T-helper 1 cell treated with Interleukin-12 subunit alpha and Interleukin-12 subunit beta and Interleukin-4 antibody, amounts not matched to agents 30 μg/mL and 1 μg/mL, for 36 hours (primary cell): ENCODE results near the gene ZNF709.
"Not testable (repeated sequence)": the region's sequence is repeated elsewhere in the genome, so short reads cannot be mapped to it uniquely, and the experiment has no call there.

Source experiments
- H3K27ac Mint-ChIP-seq: one replicate; pipeline ENCODE4 v1.8.0; 2021; ENCODE audit warnings: mild to moderate bottlenecking, mixed read lengths
- H3K27me3 Mint-ChIP-seq: one replicate; pipeline ENCODE4 v1.8.0; 2021; ENCODE audit warnings: low read depth, mixed read lengths
- H3K36me3 Mint-ChIP-seq: one replicate; pipeline ENCODE4 v1.8.0; 2021; ENCODE audit warnings: low read depth, mixed read lengths
- H3K4me1 Mint-ChIP-seq: one replicate; pipeline ENCODE4 v1.8.0; 2021; ENCODE audit warnings: low read depth, mixed read lengths
- H3K4me3 Mint-ChIP-seq: one replicate; pipeline ENCODE4 v1.8.0; 2021; ENCODE audit warnings: mild to moderate bottlenecking, moderate library complexity, mixed read lengths
- H3K9me3 Mint-ChIP-seq: one replicate; pipeline ENCODE4 v1.8.0; 2021; ENCODE audit warnings: mixed read lengths

The ZNF709 gene

DNA sequence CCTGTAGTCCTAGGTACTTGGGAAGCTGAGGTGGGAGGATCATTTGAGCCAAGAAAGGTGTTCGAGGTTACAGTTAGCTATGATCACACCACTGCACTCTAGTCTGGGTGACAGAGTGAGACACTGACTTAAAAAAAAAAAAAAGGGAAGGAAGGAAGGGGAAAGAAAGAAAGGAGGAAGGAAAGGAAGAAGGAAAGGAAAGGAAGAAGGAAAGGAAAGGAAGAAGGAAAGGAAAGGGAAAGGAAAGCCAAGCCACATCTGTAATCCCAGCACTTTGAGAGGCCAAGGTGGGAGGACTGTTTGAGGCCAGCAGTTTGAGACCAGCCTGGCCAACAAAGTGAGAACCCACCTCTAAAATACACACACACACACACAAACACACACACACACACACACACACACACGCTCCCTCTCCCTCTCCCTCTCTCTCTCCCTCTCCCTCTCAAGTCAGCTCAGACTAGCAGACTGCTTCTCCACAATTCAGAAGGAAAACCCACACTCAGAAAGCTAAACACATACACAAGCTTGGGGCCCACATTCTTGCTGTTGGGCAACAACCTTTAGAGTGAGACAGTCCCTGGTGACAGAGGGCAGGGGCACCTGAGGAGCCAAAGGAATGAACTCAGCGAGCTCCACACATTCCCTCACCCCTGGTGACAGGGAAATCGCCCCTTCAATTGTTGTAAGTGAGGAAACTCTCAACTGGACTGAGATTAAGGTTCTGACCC lies 2.7 kb downstream of the ZNF709 start:
- Mint-ChIP-seq H3K9me3 (peaks cover 15% of the 10 kb centered on the region), H3K4me3 (no peak overlapping the region), H3K36me3 (peaks cover 7% of the 10 kb centered on the region), H3K27me3 (no peaks in the 10 kb centered on the region), H3K4me1 (peaks cover 23% of the 10 kb centered on the region), H3K27ac (no peak overlapping the region)

DNA sequence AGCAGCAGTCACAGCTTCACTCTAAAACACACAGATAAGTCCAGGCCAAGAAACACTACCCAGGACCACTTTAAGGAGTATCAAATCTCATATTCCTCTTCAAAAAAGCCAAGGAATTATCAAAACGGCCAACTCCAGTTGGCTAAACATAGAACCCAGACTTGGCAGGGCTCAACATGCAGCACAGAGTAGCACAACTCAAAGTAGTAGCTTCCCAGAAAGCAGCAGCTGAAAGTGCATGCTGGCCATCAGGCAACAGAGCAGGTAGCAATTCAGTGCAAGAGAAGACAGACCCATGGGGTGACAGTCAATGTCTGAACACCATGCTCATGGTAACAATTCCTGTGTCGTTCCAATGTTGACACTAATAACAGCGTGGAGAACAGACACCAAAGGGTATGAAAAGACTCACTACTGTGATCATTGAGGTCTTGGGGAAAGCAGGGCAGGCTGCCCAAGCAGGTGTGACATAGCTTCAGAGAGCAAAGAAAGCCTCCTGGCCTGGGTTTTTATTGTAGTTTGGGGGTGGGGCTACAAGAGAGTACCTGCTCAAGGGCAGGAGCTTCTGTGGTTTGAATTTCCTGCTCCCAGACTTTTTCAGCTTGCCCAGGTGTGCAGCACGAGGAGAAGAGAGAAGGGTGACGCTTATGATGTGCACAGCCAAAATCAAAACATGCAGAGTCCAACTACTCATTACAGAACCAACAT lies 6.2 kb downstream of the ZNF709 start:
- Mint-ChIP-seq H3K4me3 (no peak overlapping the region), H3K27me3 (no peaks in the 10 kb centered on the region), H3K36me3 (peaks cover 4% of the 10 kb centered on the region), H3K9me3 (peaks cover 31% of the 10 kb centered on the region), H3K27ac (no peak overlapping the region), H3K4me1 (peaks cover 12% of the 10 kb centered on the region)

DNA sequence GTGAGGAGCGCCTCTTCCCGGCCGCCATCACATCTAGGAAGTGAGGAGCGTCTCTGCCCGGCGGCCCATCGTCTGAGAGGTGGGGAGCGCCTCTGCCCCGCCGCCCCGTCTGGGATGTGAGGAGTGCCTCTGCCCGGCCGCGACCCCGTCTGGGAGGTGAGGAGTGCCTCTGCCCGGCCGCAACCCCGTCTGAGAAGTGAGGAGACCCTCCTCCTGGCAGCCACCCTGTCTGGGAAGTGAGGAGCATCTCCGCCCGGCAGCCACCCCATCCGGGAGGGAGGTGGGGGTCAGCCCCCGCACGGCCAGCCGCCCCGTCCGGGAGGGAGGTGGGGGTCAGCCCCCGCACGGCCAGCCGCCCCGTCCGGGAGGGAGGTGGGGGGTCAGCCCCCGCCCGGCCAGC lies 17.0 kb downstream of the ZNF709 start:
- Mint-ChIP-seq H3K9me3 (peaks cover 57% of the 10 kb centered on the region), H3K36me3 (peaks cover 19% of the 10 kb centered on the region)
- not testable (repeated sequence) for H3K4me1 Mint-ChIP-seq, H3K27ac Mint-ChIP-seq, H3K27me3 Mint-ChIP-seq, H3K4me3 Mint-ChIP-seq

DNA sequence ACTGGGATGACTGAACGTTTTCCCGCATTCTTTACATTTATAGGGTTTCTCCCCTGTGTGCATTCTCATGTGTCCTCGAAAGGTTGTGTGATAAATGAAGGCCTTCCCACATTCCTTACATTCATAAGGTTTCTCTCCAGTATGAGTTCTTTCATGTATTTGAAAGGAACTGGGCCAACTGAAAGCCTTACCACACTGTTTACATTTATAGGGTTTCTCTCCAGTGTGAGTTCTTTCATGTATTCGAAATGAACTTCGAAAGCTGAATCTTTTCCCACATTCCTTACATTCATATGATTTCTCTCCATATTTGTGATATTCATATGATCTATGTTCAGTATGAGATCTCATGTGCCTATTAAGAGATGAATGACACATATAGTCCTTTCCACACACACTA lies 19.4 kb downstream of the ZNF709 start:
- no peak overlapping the region for H3K4me3 Mint-ChIP-seq
- H3K4me1 Mint-ChIP-seq, result no peaks in the 10 kb centered on the region
- H3K27me3 Mint-ChIP-seq, result no peaks in the 10 kb centered on the region
- H3K9me3 Mint-ChIP-seq, result peaks cover 63% of the 10 kb centered on the region
- peaks cover 17% of the 10 kb centered on the region for H3K36me3 Mint-ChIP-seq
- H3K27ac Mint-ChIP-seq, result no peak overlapping the region

DNA sequence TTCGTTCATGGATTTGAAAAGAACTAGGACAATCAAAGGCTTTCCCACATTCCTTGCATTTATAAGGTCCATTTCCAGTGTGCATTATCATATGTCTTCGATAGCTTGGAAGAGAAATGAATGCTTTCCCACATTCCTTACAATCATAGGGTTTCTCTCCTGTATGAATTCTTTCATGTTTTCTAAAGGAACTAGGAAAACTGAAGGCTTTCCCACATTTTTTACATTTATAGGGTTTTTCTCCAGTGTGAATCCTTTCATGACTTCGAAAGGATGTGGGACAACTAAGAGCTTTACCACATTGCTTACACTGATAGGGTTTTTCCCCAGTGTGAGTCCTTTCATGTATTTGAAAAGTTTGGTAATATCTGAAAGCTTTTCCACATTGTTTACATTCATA lies 19.8 kb downstream of the ZNF709 start:
- peaks cover 17% of the 10 kb centered on the region for H3K36me3 Mint-ChIP-seq
- H3K9me3 Mint-ChIP-seq, result peaks cover 62% of the 10 kb centered on the region
- H3K4me1 Mint-ChIP-seq, result no peaks in the 10 kb centered on the region
- no peak overlapping the region for H3K27ac Mint-ChIP-seq
- H3K4me3 Mint-ChIP-seq, result no peak overlapping the region
- no peaks in the 10 kb centered on the region for H3K27me3 Mint-ChIP-seq

DNA sequence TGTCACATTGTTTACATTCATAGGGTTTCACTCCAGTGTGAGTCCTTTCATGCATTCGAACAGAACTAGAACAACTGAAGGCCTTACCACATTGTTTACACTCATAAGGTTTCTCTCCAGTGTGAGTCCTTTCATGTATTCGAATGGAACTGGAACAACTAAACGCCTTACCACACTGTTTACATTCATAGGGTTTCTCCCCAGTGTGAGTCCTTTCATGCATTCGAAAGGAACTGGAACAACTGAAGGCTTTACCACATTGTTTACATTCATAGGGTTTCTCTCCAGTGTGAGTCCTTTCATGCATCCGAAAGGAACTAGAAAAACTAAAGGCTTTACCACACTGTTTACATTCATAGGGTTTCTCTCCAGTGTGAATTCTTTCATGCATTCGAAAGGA lies 20.5 kb downstream of the ZNF709 start:
- not testable (repeated sequence) for H3K4me1 Mint-ChIP-seq, H3K4me3 Mint-ChIP-seq, H3K27ac Mint-ChIP-seq, H3K27me3 Mint-ChIP-seq
- Mint-ChIP-seq H3K9me3 (peaks cover 67% of the 10 kb centered on the region), H3K36me3 (peaks cover 17% of the 10 kb centered on the region)

DNA sequence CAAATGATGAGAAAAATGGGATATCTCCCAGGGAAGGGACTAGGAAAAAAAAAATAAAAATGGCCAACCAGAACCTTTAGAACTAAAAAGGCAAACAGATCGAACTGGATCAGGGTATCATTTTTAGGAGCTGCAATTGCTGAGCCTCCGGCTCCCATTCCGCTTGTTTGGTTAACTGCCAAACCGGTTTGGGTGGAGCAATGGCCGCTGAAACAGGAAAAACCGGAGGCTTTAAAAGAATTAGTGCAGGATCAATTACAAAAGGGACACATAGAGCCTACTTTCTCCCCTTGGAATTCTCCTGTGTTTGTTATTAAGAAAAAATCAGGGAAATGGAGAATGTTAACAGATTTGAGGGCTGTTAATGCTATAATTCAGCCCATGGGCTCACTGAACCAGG lies 31.1 kb downstream of the ZNF709 start:
- no peaks in the 10 kb centered on the region for H3K4me1 Mint-ChIP-seq
- H3K4me3 Mint-ChIP-seq, result no peak overlapping the region
- no peak overlapping the region for H3K27ac Mint-ChIP-seq
- H3K9me3 Mint-ChIP-seq, result peaks cover 62% of the 10 kb centered on the region
- H3K36me3 Mint-ChIP-seq, result peaks cover 8% of the 10 kb centered on the region
- no peaks in the 10 kb centered on the region for H3K27me3 Mint-ChIP-seq

DNA sequence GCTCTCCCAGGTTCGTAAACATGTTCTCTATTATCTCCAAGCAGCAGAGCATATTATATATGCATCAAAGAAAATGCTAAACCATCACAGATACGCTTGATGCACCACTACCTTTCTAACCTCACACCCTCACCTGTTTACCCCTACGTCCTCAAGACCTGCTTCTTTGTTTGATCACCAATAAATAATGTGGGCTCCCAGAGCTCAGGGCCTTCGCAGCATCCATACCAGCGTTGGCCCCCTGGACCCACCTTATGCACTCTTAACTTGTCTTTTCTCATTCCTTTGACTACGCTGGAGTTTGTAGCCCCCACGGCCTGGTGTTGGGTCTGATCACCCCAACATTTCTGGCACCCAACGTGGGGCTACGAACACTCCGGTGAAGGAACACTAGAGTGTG lies 33.8 kb downstream of the ZNF709 start:
- peaks cover 10% of the 10 kb centered on the region for H3K36me3 Mint-ChIP-seq
- H3K4me1 Mint-ChIP-seq, result no peaks in the 10 kb centered on the region
- peaks cover 55% of the 10 kb centered on the region for H3K9me3 Mint-ChIP-seq
- H3K4me3 Mint-ChIP-seq, result no peak overlapping the region
- H3K27ac Mint-ChIP-seq, result no peak overlapping the region
- H3K27me3 Mint-ChIP-seq, result no peaks in the 10 kb centered on the region

DNA sequence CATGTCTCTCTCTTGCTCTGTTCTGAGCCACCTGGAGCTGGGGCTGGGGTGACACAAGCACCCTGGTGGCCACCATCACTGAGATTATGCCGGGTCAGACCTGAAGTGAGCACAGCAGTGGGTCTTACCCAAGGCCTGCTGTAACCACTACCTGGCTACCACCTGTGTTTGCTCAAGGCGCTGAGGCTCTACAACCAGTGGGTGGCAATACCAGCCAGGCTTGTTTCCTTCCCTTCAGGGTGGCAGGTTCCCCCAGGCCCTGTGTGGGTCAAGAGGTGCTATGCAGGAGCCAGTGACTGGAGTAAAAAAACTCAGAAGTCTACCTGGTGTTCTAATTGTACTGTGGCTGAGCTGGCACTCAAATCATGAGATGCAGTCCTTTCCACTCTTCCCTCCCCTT lies 35.8 kb downstream of the ZNF709 start:
- H3K27ac Mint-ChIP-seq, result no peak overlapping the region
- H3K27me3 Mint-ChIP-seq, result no peaks in the 10 kb centered on the region
- H3K4me3 Mint-ChIP-seq, result no peak overlapping the region
- H3K36me3 Mint-ChIP-seq, result peaks cover 10% of the 10 kb centered on the region
- H3K4me1 Mint-ChIP-seq, result no peaks in the 10 kb centered on the region
- H3K9me3 Mint-ChIP-seq, result peaks cover 54% of the 10 kb centered on the region

DNA sequence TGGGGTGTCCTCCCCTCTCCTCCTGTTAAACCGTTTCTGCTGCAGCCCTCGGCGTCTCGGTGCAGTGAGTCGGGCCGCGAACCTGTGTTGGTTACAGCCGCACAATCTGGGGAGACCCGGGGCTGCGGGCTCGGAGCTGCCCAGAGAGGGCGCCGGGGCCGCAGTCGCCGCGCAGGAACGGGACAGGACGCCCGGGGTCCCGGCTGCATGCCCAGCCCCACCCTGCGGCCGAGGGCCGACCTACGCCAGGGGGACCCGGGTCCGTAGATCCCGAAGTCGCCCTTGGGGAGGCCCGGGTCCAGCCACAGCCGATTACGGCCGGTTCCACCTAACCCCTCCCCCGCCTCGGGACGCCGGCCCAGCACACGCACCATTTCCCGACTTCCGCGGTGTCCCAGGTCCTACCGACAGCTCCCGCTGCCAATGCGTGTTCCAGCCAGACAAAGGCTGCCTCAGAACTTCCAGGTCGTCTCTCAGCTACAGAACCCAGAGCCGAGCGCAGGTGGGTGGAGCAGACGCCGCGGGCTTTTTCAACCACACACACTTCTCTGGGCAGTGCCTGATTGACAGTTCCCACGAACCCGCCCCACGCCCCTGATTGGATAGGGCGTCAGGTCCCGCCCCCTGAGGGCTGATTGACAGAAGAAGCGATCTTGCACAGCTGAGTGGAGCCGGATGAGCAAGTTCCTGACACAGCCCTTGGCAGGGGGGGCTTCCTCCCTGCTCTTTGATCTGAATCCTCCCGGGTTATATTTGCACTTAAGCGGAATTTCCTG lies 43.9 kb downstream of the ZNF709 start, which contains the start of gene ZNF443:
Gene ZNF443, minus strand, starts transcription at position 481 of the 776 bp plus-strand sequence. Its CDS starts 107 bp downstream, at position 374.
- H3K36me3 Mint-ChIP-seq, result peaks cover 17% of the 10 kb centered on the region
- peak within 1 kb of the TSS; percentile 100 for H3K4me3 Mint-ChIP-seq
- peak within 1 kb of the TSS; percentile 96 for H3K27ac Mint-ChIP-seq
- peaks cover 9% of the 10 kb centered on the region for H3K4me1 Mint-ChIP-seq
- peaks cover 52% of the 10 kb centered on the region for H3K9me3 Mint-ChIP-seq
- H3K27me3 Mint-ChIP-seq, result no peaks in the 10 kb centered on the region

DNA sequence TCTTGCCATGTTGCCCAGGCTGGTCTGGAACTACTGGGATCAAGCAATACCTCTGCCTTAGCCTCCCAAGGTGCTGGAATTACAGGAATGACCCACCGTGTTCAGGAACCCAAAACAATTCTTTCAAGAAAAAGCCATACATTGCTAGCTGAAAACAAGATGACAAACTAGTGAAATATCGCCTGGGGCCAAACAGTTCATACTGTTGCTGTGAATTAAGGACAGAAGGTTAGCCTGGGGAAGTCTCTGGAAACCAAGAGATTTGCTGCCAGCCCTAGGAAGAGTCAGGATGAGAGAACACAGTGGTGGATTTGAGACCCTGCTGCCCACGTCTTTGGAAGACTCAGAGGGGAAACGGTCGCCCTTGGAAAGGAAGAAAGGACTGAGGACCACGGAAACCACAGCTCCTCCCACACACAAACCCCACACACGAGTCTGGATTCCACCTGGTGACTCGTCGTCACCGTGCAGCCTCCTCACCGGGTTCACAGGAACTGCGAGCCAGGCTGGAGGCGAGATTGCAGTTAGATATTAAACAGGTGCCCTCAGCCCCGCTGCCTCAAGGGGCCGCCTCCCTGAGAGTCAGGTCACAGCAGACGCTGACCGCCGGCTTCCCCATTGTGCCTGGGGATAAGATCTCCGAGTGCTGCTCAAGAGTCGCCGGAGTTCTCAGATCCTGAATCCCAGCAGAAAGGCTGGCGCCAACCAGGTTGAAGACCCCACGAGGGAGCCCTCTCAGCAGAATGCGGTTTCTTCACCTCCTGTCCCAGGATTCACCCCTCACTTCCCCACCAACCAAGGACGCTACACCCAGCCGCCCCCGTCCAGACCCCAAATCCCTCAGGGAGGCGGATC lies 44.7 kb downstream of the ZNF709 start:
- Mint-ChIP-seq H3K27ac (peak overlapping the region; percentile 78), H3K4me3 (peak overlapping the region; percentile 85), H3K36me3 (peaks cover 20% of the 10 kb centered on the region), H3K9me3 (peaks cover 56% of the 10 kb centered on the region)
- H3K27me3 Mint-ChIP-seq, H3K4me1 Mint-ChIP-seq: not testable (repeated sequence)

DNA sequence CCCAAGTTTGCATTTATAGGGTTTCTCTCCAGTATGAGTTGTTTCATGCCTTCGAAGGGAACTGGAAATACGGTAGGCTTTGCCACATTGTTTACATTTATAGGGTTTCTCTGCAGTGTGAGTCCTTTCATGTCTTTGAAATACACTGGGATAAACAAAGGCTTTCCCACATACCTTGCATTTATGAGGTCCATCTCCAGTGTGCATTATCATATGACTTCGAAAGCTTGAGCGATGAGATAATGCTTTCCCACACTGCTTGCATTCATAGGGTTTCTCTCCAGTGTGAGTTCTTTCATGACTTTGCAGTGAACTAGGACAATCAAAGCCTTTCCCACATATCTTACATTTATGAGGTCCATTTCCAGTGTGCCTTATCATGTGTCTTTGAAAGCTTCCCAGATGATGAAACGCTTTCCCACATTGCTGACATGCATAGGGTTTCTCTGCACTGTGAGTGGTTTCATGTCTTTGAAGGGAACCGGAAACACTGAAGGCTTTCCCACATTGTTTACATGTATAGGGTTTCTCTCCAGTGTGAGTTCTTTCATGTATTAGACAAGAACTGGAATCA lies 53.8 kb downstream of the ZNF709 start:
- Mint-ChIP-seq H3K36me3 (peaks cover 47% of the 10 kb centered on the region), H3K9me3 (peaks cover 66% of the 10 kb centered on the region)
- not testable (repeated sequence) for H3K27ac Mint-ChIP-seq, H3K4me3 Mint-ChIP-seq, H3K27me3 Mint-ChIP-seq, H3K4me1 Mint-ChIP-seq

DNA sequence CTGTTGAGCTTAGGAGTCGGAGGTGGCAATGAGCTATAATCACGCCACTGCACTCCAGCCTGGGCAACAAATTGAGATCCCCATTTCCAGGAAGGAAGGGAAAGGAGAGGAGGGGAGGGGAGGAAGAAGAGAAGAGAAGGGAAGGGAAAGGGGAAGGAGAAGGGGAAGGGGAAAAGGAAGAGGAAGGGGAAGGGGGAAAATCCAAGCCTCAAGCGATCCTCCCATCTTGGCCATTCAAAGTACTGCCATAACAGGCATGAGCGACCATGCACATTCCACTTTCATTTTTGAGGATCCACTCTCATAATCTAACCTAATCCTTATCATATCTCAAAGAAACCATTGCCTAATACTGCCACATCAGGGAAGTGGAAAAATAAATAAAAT lies 58.7 kb downstream of the ZNF709 start:
- no peaks in the 10 kb centered on the region for H3K4me1 Mint-ChIP-seq

More for the DNA sequence above, 58.7 kb downstream of the ZNF709 start:
- H3K27ac Mint-ChIP-seq, result peak overlapping the region; percentile 20
- no peak overlapping the region for H3K4me3 Mint-ChIP-seq
- H3K36me3 Mint-ChIP-seq, result peaks cover 33% of the 10 kb centered on the region
- peaks cover 65% of the 10 kb centered on the region for H3K9me3 Mint-ChIP-seq
- H3K27me3 Mint-ChIP-seq, result no peaks in the 10 kb centered on the region
